HepG2 (cell line): ENCODE results near the gene ZNF554. TPM values are rescaled to one million over a fixed set of nuclear protein-coding genes. Genes with fewer than 3 reads are reported as not detected.

ENCODE experiments used
- ARNT ChIP-seq: fragments of 450-650 bp; IDR thresholded peaks from 2 replicates; pipeline ENCODE4 v1.6.1; 2017
- ARNT2 ChIP-seq: sonication (generic); formaldehyde crosslinking; IDR thresholded peaks from 2 replicates; pipeline ENCODE4 v1.8.0; 2022; ENCODE audit warnings: mild to moderate bottlenecking, low read depth, missing genetic modification reagents, moderate library complexity
- CBX5 ChIP-seq: sonication (generic); formaldehyde crosslinking; IDR thresholded peaks from 2 replicates; pipeline ENCODE4 v1.4.0; 2020; ENCODE audit warnings: missing genetic modification reagents, borderline replicate concordance
- CEBPZ ChIP-seq: IDR thresholded peaks from 2 replicates; pipeline ENCODE4 v1.6.1; 2012; ENCODE audit warnings: low read length, improper control_type of control experiment
- IKZF5 ChIP-seq: IDR thresholded peaks from 2 replicates; pipeline ENCODE4 v1.6.1; 2018; ENCODE audit warnings: missing genetic modification reagents, mild to moderate bottlenecking, missing compliant biosample characterization
- KLF13 ChIP-seq: sonication (generic); formaldehyde crosslinking; IDR thresholded peaks from 2 replicates; pipeline ENCODE4 v1.4.0; 2020; ENCODE audit warnings: mild to moderate bottlenecking, missing genetic modification reagents
- NFE2L2 ChIP-seq: fragments of 150-350 bp; IDR thresholded peaks from 2 replicates; pipeline ENCODE4 v1.6.1; 2014; ENCODE audit warnings: low read length
- NFIC ChIP-seq: IDR thresholded peaks from 2 replicates; pipeline ENCODE4 v1.6.1; 2012; ENCODE audit warnings: mild to moderate bottlenecking, low read length, inconsistent platforms
- PTBP1 ChIP-seq: fragments of 200-400 bp; formaldehyde crosslinking; IDR thresholded peaks from 2 replicates; pipeline ENCODE4 v1.6.1; 2018; ENCODE audit warnings: low read length, low read depth; ENCODE audit not compliant: poor library complexity, severe bottlenecking
- SCMH1 ChIP-seq: sonication (generic); formaldehyde crosslinking; IDR thresholded peaks from 2 replicates; pipeline ENCODE4 v1.9.0; 2021; ENCODE audit warnings: missing genetic modification reagents, mild to moderate bottlenecking, borderline replicate concordance
- SP5 ChIP-seq: IDR thresholded peaks from 2 replicates; pipeline ENCODE4 v1.6.1; 2016; ENCODE audit warnings: low read depth, borderline replicate concordance
- SUZ12 ChIP-seq: fragments of 150-350 bp; IDR thresholded peaks from 2 replicates; pipeline ENCODE4 v1.6.1; 2014; ENCODE audit warnings: low read depth, low read length
- TEAD2 ChIP-seq: sonication (generic); formaldehyde crosslinking; IDR thresholded peaks from 2 replicates; pipeline ENCODE4 v1.9.0; 2021; ENCODE audit warnings: missing genetic modification reagents
- ZBTB46 ChIP-seq: sonication (generic); formaldehyde crosslinking; IDR thresholded peaks from 2 replicates; pipeline ENCODE4 v1.4.0; 2020; ENCODE audit warnings: mild to moderate bottlenecking, missing genetic modification reagents, borderline replicate concordance
- ZNF280D ChIP-seq: sonication (generic); formaldehyde crosslinking; IDR thresholded peaks from 2 replicates; pipeline ENCODE4 v1.5.1; 2020; ENCODE audit warnings: mild to moderate bottlenecking, missing genetic modification reagents
- ZNF652 ChIP-seq: IDR thresholded peaks from 2 replicates; pipeline ENCODE4 v1.6.1; 2016; ENCODE audit warnings: low read depth, borderline replicate concordance
- ZZZ3 ChIP-seq: sonication (generic); formaldehyde crosslinking; IDR thresholded peaks from 2 replicates; pipeline ENCODE4 v1.4.0; 2020; ENCODE audit warnings: missing genetic modification reagents, mild to moderate bottlenecking, borderline replicate concordance
- polyA plus RNA-seq, 8 experiments: library from polyadenylated mRNA; depleted of rRNA in 3 of 8; stranded (reverse) in 7 of 8; unstranded in 1 of 8; fragments of >200 nt; fragmentation: Illumina TruSeq in 4 of 8; extraction: Trizol in 4 of 8; gene quantifications; 2 replicates each; pipeline versions ENCODE4 v1.2.1 to v1.2.3, GENCODE V29; 2011 to 2016; ENCODE audit warnings: low read depth in 4 of 8, missing spikeins in 1 of 8, mixed read lengths in 1 of 8; ENCODE audit not compliant: insufficient read depth in 1 of 8
- total RNA-seq, 5 experiments: library from RNA; depleted of rRNA; stranded (reverse); fragments of >200 nt; fragmentation: Illumina TruSeq; extraction: Trizol; gene quantifications; 2 replicates each; pipeline ENCODE4 v1.2.3, GENCODE V29; 2016; ENCODE audit warnings: low read depth in 1 of 5

Gene ZNF554
- total and polyA plus RNA-seq, 2 of the 13 experiments (the other 11 are each of a cell fraction or from before 2014, with no cell fraction given): 2.2 to 2.7 TPM

GRCh38 chr19:2790557-2791271 lies 29.0 kb upstream of the ZNF554 start (continued):
- TF ChIP-seq CBX5: no peak
- no peak for TF ChIP-seq ARNT2 (CRISPR knock-in tag)
- TF ChIP-seq ZNF652 (CRISPR knock-in tag): no peak
- TF ChIP-seq ZBTB46 (CRISPR knock-in tag): 0 out of 2 replicates have a peak, but pooled peaks have one; percentile 22
- peak; percentile 48; the same call in 1 of the 2 replicates for TF ChIP-seq SP5
- TF ChIP-seq NFE2L2: no peak
- peak; percentile 71; the same call in 1 of the 2 replicates for TF ChIP-seq IKZF5 (CRISPR knock-in tag)
- no peak for TF ChIP-seq SCMH1
- no peak for TF ChIP-seq ARNT
- TF ChIP-seq PTBP1: no peak
- no peak for TF ChIP-seq ZZZ3 (CRISPR knock-in tag)
- no peak for TF ChIP-seq TEAD2 (CRISPR knock-in tag)
- TF ChIP-seq CEBPZ: no peak
- no peak for TF ChIP-seq SUZ12
- no peak for TF ChIP-seq NFIC
- no peak for TF ChIP-seq ZNF280D (CRISPR knock-in tag)
- TF ChIP-seq KLF13 (CRISPR knock-in tag): no peak
